ENCODE data around the gene NCAPG2. TPM values are rescaled to one million over a fixed set of nuclear protein-coding genes. Genes with fewer than 3 reads are reported as not detected.

Gene NCAPG2
- total and polyA plus RNA-seq, 2 donors (not counting 1 experiment from before 2014, with no cell fraction given) = 10.9 to 18.7 TPM

- Histone ChIP-seq H3K4me3 (replicated peaks in 1 of 4; ENCODE audit: control extremely low read depth in 1 of 4, insufficient read depth in 1 of 4, low read depth in 3 of 4, low read length in 4 of 4) (no peak overlapping the region), H3K36me3 (ENCODE audit: control insufficient read depth, insufficient read depth, low read length) (peaks cover 9% of the 10 kb centered on the region), H3K79me2 (ENCODE audit: control insufficient read depth, insufficient read depth, low read length) (no peaks in the 10 kb centered on the region), H3K9me3 (ENCODE audit: control insufficient read depth, insufficient read depth, low read depth, low read length) (no peaks in the 10 kb centered on the region), H2AFZ (ENCODE audit: low read length) (no peak overlapping the region), H3K4me1 (ENCODE audit: control insufficient read depth, extremely low read depth, insufficient read depth, low read length) (no peaks in the 10 kb centered on the region), H4K20me1 (ENCODE audit: control insufficient read depth, extremely low read depth, insufficient read depth, low read length) (no peaks in the 10 kb centered on the region), H3K27me3 (ENCODE audit: control insufficient read depth, insufficient read depth, low read length) (no peaks in the 10 kb centered on the region), H3K4me2 (ENCODE audit: extremely low read depth, insufficient read depth, low read length) (no peak overlapping the region), H3K9ac (ENCODE audit: insufficient read depth, low read length) (no peak overlapping the region), H3K27ac (ENCODE audit: insufficient read depth, low read length) (no peak overlapping the region)
- no peak for TF ChIP-seq EZH2 (IDR thresholded peaks at IDR 0.05; ENCODE audit: low read length, missing control alignments)
- TF ChIP-seq CTCF (conservative IDR thresholded peaks at IDR 0.05 in 1 of 2, IDR thresholded peaks at IDR 0.05 in 1 of 2; ENCODE audit: low read depth in 1 of 2, low read length in 2 of 2) = no peak
- no peak for DNase-seq (ENCODE audit: low read depth in 2 of 2)
Measured at GRCh38 chr7:158746957-158747356, 42.4 kb upstream of the NCAPG2 start.

GRCh38 chr7:158745057-158745715 is 40.6 kb upstream of the NCAPG2 start:
- H3K4me2 ChIP-seq (ENCODE audit: extremely low read depth, insufficient read depth, low read length) = no peak overlapping the region
- no peak for DNase-seq (ENCODE audit: low read depth in 2 of 2)
- no peak overlapping the region for H3K9ac ChIP-seq (ENCODE audit: insufficient read depth, low read length)
- H3K9me3 ChIP-seq (ENCODE audit: control insufficient read depth, insufficient read depth, low read depth, low read length) = no peaks in the 10 kb centered on the region
- TF ChIP-seq EZH2 (IDR thresholded peaks at IDR 0.05; ENCODE audit: low read length, missing control alignments) (no peak), CTCF (conservative IDR thresholded peaks at IDR 0.05 in 1 of 2, IDR thresholded peaks at IDR 0.05 in 1 of 2; ENCODE audit: low read depth in 1 of 2, low read length in 2 of 2) (no peak)
- H4K20me1 ChIP-seq (ENCODE audit: control insufficient read depth, extremely low read depth, insufficient read depth, low read length) = no peaks in the 10 kb centered on the region
- no peak overlapping the region for H3K27ac ChIP-seq (ENCODE audit: insufficient read depth, low read length)
- H3K36me3 ChIP-seq (ENCODE audit: control insufficient read depth, insufficient read depth, low read length) = peaks cover 13% of the 10 kb centered on the region
- no peaks in the 10 kb centered on the region for H3K27me3 ChIP-seq (ENCODE audit: control insufficient read depth, insufficient read depth, low read length)
- H3K4me1 ChIP-seq (ENCODE audit: control insufficient read depth, extremely low read depth, insufficient read depth, low read length) = peaks cover 8% of the 10 kb centered on the region
- H3K79me2 ChIP-seq (ENCODE audit: control insufficient read depth, insufficient read depth, low read length) = no peaks in the 10 kb centered on the region
- H3K4me3 ChIP-seq (replicated peaks in 1 of 4; ENCODE audit: control extremely low read depth in 1 of 4, insufficient read depth in 1 of 4, low read depth in 3 of 4, low read length in 4 of 4) = no peak overlapping the region
- no peak overlapping the region for H2AFZ ChIP-seq (ENCODE audit: low read length)

- H3K9me3 ChIP-seq (ENCODE audit: control insufficient read depth, insufficient read depth, low read depth, low read length) = no peaks in the 10 kb centered on the region
- H3K79me2 ChIP-seq (ENCODE audit: control insufficient read depth, insufficient read depth, low read length) = no peaks in the 10 kb centered on the region
- H3K4me3 ChIP-seq (replicated peaks in 1 of 4; ENCODE audit: control extremely low read depth in 1 of 4, insufficient read depth in 1 of 4, low read depth in 3 of 4, low read length in 4 of 4) = no peak overlapping the region
- no peak overlapping the region for H3K9ac ChIP-seq (ENCODE audit: insufficient read depth, low read length)
- H3K4me1 ChIP-seq (ENCODE audit: control insufficient read depth, extremely low read depth, insufficient read depth, low read length) = peaks cover 11% of the 10 kb centered on the region
- no peaks in the 10 kb centered on the region for H4K20me1 ChIP-seq (ENCODE audit: control insufficient read depth, extremely low read depth, insufficient read depth, low read length)
- H3K27me3 ChIP-seq (ENCODE audit: control insufficient read depth, insufficient read depth, low read length) = no peaks in the 10 kb centered on the region
- H3K27ac ChIP-seq (ENCODE audit: insufficient read depth, low read length) = no peak overlapping the region
- TF ChIP-seq EZH2 (IDR thresholded peaks at IDR 0.05; ENCODE audit: low read length, missing control alignments) (no peak), CTCF (conservative IDR thresholded peaks at IDR 0.05 in 1 of 2, IDR thresholded peaks at IDR 0.05 in 1 of 2; ENCODE audit: low read depth in 1 of 2, low read length in 2 of 2) (no peak)
- H2AFZ ChIP-seq (ENCODE audit: low read length) = no peak overlapping the region
- DNase-seq (ENCODE audit: low read depth in 2 of 2) = no peak
- H3K36me3 ChIP-seq (ENCODE audit: control insufficient read depth, insufficient read depth, low read length) = peaks cover 13% of the 10 kb centered on the region
- no peak overlapping the region for H3K4me2 ChIP-seq (ENCODE audit: extremely low read depth, insufficient read depth, low read length)
Measured at GRCh38 chr7:158744070-158744469, 39.5 kb upstream of the NCAPG2 start.
